UCSD-AML1 (cell line): ENCODE measurements around the gene SLCO3A1.

Source experiments
- DNase-seq: peaks from one replicate; lab custom pipeline; 2025; ENCODE audit not compliant: unreplicated experiment; lab: John Stamatoyannopoulos, UW

The SLCO3A1 gene

DNA sequence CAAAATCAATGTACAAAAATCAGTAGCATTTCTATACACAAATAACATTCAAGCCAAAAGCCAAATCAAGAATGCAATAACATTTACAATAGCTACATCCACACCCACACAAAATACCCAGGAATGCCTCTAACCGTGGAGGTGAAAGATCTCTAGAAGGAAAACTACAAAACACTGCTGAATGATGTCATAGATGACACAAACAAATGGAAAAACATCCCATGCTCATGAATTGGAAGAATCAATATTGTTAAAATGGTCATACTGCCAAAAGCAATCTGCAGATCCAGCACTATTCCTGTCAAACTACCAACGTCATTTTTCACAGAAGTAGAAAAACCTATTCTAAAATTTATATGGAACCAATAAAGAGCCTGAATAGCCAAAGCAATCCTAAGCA is 143.7 kb downstream of the SLCO3A1 start:
- DNase-seq, result no peak

DNA sequence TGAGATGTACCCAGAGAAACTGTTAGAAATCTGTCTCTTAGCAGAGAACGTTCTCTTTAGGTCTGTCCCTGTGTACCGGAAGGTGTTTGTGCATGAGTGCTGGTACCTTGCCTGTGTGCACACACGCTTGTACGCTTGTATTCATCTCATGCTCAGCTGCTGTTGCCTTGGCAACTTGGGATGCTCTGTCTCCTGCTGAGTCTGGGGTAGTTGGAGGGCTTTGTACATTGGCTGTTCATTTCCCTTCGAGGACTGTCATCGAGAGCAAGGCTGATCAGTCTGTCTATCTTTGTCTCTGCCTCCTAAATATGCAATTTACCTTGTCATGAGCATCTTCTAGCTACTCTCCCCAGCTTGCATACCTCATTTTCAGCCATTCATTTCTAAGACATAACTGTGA is 147.2 kb downstream of the SLCO3A1 start:
- DNase-seq, result no peak

DNA sequence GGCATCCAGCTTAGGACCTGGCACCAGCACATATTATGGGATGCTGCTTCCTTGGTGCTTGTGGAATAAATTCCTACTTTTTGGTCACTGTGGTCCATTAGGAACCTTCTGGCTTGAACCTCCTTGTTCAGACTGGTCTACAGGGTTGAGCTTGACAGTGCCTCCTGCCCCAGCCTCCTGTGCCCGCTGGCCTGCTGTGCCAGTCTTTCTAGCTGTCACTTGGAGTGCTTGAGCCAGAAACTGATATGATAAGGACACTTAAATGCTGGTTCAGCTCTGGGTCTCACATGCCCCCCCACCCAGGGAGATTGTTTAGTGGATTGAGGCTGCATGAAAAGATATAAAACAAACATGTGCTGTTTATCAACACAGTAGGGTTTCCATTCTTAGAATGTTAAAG is 147.8 kb downstream of the SLCO3A1 start:
- no peak for DNase-seq

DNA sequence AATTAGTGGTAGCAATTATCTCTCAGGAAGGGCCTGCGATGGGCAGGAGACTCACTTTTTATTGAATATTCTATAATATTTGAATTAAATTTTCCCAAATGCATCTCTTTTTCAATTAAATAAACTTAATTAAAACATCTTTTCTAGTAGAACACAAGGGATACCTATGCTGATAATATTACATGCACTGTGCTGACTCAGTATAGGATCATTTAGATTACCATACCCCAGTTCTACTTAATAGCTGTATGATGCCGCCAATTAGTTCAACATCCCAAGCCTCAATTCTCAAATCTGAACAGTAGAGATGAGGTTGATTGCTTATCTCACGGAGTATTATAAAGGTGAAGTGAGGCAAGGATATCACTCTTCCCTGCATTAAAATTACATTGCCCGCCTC is 149.2 kb downstream of the SLCO3A1 start:
- DNase-seq, result no peak

DNA sequence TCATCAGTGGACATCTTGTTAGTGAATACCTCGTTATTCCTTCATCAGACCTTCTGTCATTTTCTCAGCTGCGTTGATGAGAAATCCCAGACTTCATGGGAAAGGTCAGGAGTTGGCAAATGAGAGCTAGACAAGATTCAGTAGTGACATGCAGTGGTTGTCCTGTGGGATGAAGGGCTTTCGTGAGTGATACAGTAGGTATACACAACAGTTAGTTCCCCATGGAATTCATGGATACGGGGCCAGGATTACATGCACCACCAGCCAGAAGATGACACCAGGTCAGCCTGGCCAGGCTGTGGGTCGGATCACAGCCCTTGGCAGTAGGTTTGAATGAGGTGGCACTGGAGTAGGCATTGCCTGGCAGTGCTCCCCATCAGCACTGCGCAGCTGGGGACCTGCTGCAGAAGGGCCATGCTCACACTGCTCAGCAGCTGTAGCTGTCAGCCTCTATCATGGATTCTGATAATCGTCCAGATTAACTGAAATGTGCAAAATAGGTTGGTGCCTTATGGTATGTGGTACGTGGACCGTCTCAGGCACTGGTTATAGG is 150.1 kb downstream of the SLCO3A1 start:
- DNase-seq, result no peak

DNA sequence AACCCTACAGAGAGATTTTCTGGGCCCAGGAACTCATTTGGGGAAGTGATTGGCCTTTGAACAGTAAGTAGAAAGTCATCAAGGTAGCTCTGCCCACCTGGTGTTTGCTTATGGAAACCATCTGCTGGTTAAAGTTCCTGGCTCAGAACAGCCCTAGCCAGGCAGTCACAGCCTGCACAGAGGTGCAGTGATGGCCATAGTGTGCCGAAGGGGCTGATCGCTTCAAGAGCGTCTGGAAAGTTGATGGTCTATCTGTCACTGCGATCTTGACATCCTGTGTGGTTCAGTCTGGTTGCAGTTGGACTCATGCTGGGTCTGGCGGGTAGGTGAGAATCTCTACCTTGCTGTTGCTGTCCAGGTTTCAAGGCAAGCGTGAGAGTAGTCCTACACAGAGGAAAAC is 151.6 kb downstream of the SLCO3A1 start:
- no peak for DNase-seq

DNA sequence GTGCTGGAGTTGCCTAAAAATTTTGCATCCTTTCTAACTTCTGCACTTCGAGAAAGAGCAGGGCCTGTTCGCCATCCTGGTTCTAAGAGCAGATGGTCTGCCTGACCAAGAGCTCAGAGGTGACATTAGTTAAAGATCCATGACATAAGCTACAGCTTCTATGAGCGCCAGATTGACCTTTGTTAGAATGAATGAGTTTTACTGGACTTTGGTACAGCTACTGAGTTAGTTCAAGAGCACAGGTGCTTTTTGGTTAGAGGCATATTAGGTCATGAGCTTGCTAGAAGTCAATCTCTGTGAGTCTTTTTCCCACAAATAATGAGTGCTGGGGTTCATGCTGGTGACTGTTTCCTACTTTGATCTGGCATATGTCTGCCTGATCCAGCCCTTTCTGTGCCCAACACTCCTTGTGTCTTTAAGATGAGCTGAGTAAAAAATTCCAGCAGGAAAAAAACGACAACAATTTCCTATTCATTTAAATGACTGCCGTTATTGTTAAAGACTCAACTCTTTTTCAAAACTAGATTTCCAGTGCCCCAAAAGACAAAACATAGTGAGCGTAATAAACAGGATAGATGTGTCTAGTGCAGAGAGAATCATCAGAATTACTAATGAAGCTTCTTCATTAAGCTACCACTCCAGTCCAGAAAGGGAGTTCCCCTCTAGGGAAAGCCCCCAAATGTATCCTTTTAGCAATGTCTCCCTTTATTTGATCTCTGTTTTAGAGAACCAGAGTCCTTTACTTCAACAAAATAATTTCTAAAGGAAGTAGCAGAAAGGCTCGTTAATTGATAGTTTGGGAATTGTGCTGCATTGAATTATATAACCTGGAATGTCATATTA is 152.9 kb downstream of the SLCO3A1 start:
- no peak for DNase-seq

DNA sequence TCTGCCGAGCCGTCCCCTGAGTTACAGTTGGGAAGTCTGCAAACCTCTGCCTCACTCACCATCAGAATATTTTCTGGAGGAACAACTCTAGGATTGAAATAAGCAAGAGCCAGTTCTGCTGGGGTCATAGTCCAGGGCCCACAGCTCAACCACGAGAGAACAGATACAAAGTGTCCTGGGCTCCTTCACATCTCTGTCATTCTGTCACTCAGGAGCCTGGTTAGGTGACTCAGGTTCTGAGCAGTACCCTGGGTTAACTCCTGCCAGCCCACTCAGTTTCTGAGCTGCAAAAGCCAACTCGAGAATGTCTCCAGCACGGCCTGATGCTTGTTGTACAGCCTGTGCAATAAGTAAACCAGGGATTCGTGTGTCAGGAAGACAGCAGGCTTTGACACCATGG is 155.7 kb downstream of the SLCO3A1 start:
- no peak for DNase-seq

DNA sequence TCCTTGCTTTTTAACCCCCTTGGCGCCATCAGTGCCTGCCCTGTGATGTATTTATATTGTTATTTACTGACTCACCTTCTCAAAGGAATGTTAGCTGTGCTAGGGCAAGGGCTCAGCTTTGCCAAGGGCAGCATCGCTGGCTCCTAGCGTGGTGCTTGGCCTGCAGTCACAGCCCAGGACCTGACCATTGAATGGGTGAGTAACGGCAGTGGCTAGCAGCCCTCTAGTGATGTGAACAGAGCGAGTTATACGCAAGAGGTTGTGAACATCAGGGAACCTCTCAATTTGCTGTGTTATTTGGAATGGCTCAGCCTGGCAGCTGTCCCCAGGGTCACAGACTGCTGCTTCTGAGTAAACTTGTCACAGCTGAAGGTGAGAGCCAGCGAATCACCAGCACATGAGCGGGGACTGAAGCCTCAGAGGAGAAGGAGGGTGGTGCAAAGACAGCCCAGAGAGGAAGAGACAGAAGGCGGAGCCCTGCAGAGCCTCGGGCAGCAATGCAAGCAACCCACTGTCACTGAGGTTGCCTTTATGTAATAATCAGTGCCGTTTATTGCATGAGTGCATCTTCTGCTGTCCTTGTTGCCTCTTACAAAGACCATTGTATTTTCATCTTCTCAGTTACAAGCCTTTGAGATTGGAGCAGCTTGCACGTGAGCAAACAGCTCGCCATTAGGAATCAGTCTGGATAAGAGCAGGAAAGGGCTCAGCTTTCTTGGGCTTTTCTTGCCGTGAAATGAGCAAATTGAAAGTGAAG is 158.3 kb downstream of the SLCO3A1 start:
- no peak for DNase-seq

DNA sequence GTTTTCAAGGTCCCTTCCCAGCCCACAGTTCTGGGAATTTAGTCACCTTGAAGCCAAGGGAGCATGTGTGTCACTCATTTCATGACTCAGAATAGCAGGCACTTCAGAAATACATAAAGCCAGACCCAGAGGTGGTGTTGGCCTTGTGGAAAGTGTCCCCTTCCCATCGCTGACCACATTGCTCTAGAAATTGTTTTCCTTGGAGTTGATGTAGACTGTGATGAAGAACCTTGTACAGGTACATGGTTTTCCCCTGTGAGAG is 158.8 kb downstream of the SLCO3A1 start:
- DNase-seq, result no peak

DNA sequence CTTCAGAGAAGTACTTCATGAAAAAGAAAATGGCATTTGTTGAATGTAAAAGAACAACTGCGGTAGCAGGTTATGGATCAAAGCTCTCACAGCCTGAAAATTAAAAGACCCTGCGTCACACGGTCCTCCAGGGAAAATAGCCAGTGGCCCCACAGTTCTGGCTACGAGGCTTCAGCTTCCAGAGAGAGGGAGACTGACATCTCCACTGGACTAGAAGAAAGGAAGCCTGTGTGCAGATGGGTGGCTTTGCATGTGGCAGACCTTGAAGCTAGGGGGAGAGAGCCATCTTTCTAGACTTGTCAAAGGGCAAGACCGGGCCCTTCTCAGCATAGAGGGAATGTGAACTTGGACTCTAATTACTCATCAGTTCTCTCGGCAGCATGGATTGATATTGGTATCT is 159.4 kb downstream of the SLCO3A1 start:
- no peak for DNase-seq

DNA sequence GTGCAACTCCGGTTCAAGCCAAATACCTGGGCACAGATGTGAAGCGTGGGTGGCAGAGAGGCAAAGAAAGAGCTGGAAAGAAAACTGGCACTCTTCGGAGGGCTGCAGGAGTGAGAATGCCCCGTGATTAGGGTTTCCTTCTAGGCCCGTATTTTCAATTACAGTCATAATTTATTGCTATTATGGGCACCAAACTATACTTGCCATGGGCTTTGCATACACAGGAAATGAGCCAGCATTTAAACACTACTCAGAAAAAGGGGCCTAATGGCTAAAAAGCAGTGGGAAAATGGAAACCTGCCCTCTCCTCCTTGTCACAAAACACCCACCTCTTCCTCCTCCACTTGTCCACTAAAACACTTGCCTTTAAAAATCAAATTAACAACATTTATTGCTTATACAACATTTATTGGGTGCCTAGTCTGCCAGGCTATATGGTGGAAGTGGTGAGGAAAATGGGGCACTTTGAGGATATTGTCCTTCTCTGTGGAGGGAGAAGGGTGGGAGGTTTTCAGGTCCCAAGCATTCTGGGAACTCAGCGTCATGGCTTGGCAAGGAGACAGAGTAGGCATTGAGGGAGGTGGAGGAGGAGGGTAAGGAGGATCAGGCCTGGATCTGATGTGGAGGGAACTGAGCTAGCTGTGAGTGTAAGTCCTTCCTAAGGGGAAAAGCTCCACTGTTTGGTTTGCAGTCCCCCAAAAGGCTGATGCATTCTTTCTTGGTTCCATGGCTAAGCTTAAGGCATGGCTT is 160.9 kb downstream of the SLCO3A1 start:
- no peak for DNase-seq

DNA sequence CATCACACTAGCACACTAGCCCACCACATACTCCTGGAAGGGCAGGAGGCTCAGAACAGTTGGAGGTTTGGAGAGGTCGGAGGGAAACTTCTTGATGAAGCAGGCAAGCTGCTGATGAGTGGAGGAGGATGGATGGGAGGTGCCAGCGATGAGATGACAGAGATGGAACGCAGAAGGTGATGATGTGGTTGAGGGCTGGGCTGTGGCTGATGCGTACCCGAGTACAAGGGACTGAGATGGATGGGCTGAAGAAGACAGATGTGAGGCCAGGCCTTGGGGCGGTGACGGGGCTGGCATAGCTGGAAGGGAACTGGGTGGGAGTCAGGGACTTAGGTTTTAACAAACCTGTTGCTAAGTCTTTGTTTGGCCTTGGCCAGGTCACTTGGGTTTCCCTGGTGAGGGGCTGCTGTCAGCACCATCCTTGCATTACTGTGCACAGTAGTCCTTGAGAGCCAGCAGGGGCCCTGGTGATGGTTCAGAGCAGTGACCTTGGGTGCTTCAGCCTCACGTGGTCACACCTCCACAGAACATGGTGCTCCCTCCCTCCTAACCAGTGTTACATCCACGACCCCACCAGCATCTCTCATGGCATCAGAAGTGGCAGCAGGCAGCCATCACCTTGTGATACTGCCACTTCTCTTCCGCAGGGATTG is 164.5 kb downstream of the SLCO3A1 start:
- no peak for DNase-seq

DNA sequence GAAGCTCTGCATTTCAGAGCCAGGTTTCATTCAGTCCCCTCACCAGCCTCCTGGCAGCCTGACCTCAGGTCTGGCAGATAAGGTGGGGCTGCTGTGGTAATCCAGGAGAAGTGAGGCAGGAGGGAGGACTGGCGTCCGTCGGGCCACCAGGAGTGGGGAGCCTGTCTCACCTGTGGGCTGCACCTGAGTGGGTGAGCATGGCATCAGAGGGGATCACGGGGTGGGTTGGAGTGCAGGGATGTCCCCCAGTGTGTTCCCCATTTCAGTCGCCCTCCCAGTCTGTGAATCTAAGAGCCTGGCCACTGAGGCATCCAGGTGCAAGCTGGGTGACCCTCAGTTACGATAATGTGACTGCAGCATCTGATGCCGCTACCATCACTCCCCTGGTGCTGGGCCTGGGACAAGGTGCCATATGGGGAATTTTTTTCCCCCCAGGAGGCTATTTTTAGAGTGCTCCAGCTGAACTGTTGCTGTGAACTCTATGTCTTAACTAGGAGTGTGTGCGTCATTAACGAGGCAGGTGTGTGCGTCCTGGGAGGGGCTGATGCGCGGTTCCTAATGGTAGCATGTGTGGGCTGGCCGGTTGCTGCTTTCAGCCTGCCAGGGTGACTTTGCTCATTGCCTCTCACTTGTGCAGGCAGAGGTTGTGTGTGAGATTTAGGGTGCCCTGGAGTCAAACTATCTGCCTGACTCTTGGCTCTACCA is 165.2 kb downstream of the SLCO3A1 start:
- DNase-seq, result no peak

DNA sequence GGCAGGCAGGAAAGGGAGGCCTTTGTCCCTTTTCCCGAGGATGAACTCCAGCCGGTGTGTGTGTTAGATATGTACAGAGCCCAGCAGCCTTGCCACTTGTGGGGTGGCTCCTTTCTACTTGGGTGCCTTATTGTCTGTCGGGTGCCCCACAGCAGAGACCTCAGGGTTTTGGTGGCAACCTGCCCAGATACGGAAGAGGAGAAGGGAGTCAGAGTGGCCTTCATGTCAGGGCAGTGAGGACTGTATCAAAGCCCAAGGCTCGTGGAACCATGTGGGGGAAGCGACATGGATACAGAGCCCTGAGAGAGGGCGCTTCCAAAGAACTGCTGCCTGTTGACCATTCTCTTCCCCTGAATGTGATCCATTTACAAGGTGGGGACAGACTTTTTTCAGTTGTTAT is 166.2 kb downstream of the SLCO3A1 start:
- no peak for DNase-seq

DNA sequence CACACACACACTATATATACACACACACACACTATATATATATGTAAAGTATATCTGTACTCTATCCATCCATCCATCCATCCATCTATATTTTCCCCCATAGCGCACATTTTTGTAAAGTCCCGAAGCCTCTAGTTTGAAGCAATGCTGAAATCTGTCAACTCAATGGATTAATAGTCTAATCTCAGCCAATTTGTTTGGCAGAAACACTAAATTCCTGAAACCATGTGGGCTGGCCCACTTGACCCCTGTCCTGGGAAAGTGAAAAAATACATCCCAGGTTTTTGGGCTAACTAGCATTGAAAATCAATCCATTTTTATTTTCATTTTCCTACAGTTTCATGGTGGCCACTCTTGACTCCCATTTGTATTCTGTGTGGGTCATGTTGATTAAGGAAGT is 166.7 kb downstream of the SLCO3A1 start:
- no peak for DNase-seq

DNA sequence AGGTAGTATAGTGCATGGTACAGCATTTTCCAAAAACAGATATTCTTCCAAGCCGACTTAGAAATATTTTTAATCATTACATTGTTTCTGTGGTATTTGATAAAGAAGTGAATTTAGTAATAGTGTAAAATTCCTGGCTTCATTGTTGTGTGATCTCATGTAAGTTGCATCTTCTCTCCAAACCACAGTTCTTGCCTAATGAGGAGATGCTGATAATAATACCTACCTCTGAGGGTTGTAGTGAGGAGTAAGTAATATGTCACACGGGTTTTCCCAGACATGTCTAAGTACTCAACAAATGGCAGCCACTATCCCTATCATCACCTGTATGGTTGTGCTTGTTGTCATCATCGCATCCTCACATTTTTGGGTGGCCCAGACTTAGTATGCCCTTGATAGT is 167.3 kb downstream of the SLCO3A1 start:
- DNase-seq, result no peak

DNA sequence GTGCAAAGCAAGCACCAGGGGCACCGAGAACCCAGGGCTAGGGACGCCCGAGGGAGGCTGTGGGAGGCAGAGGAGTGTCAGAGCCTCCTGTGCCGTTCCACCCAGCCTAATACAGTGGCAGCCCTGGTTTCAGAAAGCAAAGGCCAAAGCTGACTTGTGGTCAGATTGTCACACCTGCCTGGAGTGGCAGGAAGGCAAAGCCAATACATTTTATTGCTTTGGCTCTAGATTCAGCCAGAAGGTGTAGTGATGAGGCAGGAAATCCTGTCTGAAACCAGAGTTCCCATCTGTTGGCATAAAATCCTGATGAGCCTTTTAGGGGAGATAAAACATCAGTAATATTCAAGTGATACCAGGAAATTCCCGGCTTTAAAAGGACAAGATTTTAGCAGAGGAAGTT is 168.3 kb downstream of the SLCO3A1 start:
- DNase-seq, result no peak

DNA sequence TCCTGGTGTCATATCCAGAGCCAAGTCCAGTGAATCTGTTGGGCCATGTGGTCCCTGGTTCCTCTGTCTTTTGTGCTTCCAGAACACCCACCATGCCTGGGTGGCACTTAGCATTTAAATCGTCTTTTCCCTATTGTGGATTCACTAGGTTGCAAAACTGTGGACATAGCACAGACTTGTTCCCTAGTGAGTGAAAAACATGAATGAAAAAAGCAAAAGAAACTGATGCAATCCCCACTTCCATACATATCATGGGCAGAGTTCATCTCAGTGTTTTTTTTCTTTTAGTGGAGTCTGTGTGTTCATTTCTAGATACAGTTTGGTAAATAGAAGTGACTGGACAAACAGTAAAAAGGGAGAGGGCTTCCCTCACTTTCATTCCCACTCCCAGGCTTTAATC is 170.5 kb downstream of the SLCO3A1 start:
- no peak for DNase-seq

DNA sequence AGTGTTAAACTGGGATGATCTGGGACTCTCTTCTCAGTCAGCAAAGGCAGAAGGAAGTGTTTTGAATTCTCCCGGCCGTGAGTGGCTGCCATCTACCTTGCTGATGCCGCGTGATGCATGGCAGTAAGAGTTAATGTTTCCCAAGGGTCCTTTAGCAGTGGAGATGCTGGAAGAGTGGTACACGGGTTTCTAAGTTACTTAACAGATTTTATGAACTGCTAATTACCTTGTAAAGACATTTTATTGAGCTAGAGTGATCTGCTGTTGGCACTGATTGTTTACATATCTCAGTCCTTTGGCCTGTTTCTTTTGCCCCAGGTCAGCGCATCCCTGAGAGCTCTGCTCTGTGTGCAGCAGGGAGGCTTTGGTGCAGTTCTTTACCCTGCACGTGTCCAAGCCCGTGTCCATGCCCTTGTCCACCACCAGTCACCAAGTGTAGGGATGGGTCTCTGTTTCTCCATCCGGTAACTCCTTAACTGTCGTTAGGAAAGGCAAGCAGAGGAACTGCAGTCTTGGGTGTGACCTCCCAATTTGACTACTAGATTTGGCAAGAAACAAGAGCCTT is 172.3 kb downstream of the SLCO3A1 start:
- DNase-seq, result no peak

DNA sequence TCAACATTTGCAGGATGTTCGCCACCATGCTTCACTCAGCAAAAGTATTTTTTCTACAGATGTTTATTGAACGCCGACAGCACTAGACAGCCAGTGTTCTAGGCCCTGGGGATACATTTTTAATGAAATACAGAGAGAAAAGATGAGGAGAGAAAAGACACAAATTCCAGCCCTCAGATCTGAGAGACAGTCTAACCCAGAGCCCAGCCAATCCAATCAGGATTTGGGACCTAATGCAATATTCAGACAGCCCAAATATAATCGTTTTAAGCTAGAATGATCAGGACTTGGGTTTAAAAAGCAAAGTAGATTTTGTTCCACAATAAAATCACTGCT is 174.8 kb downstream of the SLCO3A1 start:
- no peak for DNase-seq
